Heart left ventricle (tissue), 16 donors: ENCODE data around the gene PPP1R1B. TPM values are rescaled to one million over a fixed set of nuclear protein-coding genes. Genes with fewer than 3 reads are reported as not detected.

ENCODE experiments used
- ATAC-seq, 4 donors: fragments of 200-7000 bp; cut with Tn5 transposase; one replicate each; pipeline ENCODE4 v1.9.1; 2020 to 2022; ENCODE audit warnings: moderate library complexity in 4 of 4, mild to moderate bottlenecking in 3 of 4, moderate number of reproducible peaks in 1 of 4
- DNase-seq, 5 donors: peaks; one replicate each; pipeline ENCODE4 v3.0.0-alpha.2; 2020
- H3K27ac ChIP-seq, 12 donors: fragments of 200-600 bp; sonication (generic) in 4 of 12; one replicate each; pipeline versions ENCODE4 v1.5.0 to v1.8.0; 2016 to 2022; ENCODE audit warnings: mild to moderate bottlenecking in 2 of 12
- H3K27me3 ChIP-seq, 9 donors: fragments of 200-600 bp; sonication (generic) in 2 of 9; one replicate each; pipeline versions ENCODE4 v1.5.1 to v1.8.0; 2016 to 2022; ENCODE audit warnings: mild to moderate bottlenecking in 3 of 9
- H3K36me3 ChIP-seq, 9 donors: fragments of 200-600 bp; sonication (generic) in 2 of 9; one replicate each; pipeline versions ENCODE4 v1.5.0 to v1.8.0; 2018 to 2022; ENCODE audit warnings: mild to moderate bottlenecking in 2 of 9
- H3K4me1 ChIP-seq, 12 donors: fragments of 200-600 bp; sonication (generic) in 4 of 12; one replicate each; pipeline versions ENCODE4 v1.5.0 to v1.8.0; 2016 to 2022; ENCODE audit warnings: mild to moderate bottlenecking in 3 of 12
- H3K4me3 ChIP-seq, 12 donors: fragments of 200-600 bp; sonication (generic) in 4 of 12; one replicate each; pipeline versions ENCODE4 v1.5.0 to v1.8.0; 2017 to 2022; ENCODE audit warnings: mild to moderate bottlenecking in 9 of 12, moderate library complexity in 4 of 12
- H3K9me3 ChIP-seq, 12 donors: fragments of 200-600 bp; sonication (generic) in 4 of 12; one replicate each; pipeline versions ENCODE4 v1.5.0 to v1.8.0; 2016 to 2022; ENCODE audit warnings: mild to moderate bottlenecking in 1 of 12
- CTCF ChIP-seq, 12 donors: fragments of 200-600 bp; sonication (generic) in 4 of 12; IDR thresholded peaks; one replicate each; pipeline versions ENCODE4 v1.5.0 to v1.8.0; 2018 to 2022; ENCODE audit warnings: antibody characterized with exemption in 12 of 12, mild to moderate bottlenecking in 5 of 12
- POLR2A ChIP-seq, 2 donors: fragments of 450-650 bp; IDR thresholded peaks; one replicate each; pipeline ENCODE4 v1.6.1; 2017; ENCODE audit warnings: antibody characterized with exemption in 2 of 2, mild to moderate bottlenecking in 2 of 2, moderate library complexity in 2 of 2
- WGBS, 4 donors: extraction: QIAGEN DNeasy Blood & Tissue Kit in 2 of 4; methylation state at CpG; one replicate each; pipeline versions ENCODE4 v1.1.5 to v1.1.7; 2013 to 2018; 5-methylcytosine and 5-hydroxymethylcytosine counted together
- intact Hi-C, 10 donors: fragments of 100-400 bp; cut with DNase I; formaldehyde crosslinking; loops; one replicate each; pipeline versions ENCODE4 v1.11.1 to v1.14.2; 2022
- polyA plus RNA-seq, 2 donors: library from polyadenylated mRNA; stranded (reverse); fragments of 200-250 nt; gene quantifications; one replicate each; pipeline ENCODE4 v1.2.3, GENCODE V29; 2013
- total RNA-seq, 9 donors: library from RNA; depleted of rRNA in 2 of 9; stranded (reverse); fragments of >200 nt in 2 of 9; fragmentation: NEBNext Ultra II Directional in 3 of 9; extraction: Animal tissue kit (Norgen Biotek cat#: 25700) in 3 of 9; gene quantifications; one replicate each; pipeline versions ENCODE4 v1.1.0 to v1.2.4, GENCODE V29; 2016 to 2023
- donor health status: ischemic (EF 13 %, LVEDD 7.1; RV severe dilation, severe dysfunction).
- donor health status: healthy with polysubstance abuse.
- donor health status: DM: no; HTN: yes; CAD: no.
- donor health status: DM: no; HTN: no; CAD: no.
- donor health status: ischemic (EF 25% LVEDD 6.9; RV normal size, moderate dysfunction).
- donor health status: ischemic (EF 25% LVEDD 5.7; RV mildly dilated, moderate dysfunction).
- donor health status: healthy.
- donor health status: DM: yes; HTN: yes; CAD: no.
- donor health status: ischemic (EF 35%, LVEDD 5.7; RV mildly dilated, moderate dysfunction).
- donor health status: nonischemic (EF 11% LVEDD 7.7; RV severe dilation, severe dysfunction).
- donor health status: DM: yes; HTN: yes; CAD: no.
- donor health status: PGD.
- donor health status: ischemic (EF 29% LVEDD 5.4; RV normal size, mild dysfunction).
- donor health status: nonischemic (EF 23%, LVEDD 6.1; RV moderate dilation, normal function).

The PPP1R1B gene
- total and polyA plus RNA-seq, 11 donors, result 0.54 to 5.8 (median 0.88) TPM; not detected in 1

GRCh38 chr17:39636587-39636926 is 9.8 kb downstream of the PPP1R1B start:
- DNase-seq (no peak), ATAC-seq (peak in 2 of 4 donors; percentile 7 to 16)
- Histone ChIP-seq H3K36me3 (no peaks in the 10 kb centered on the region), H3K4me3 (peak overlapping the region; percentile 56 to 95 (median 82)), H3K27ac (peak overlapping the region; percentile 74 to 96 (median 92)), H3K27me3 (peaks cover 0 to 4% (median 0%) of the 10 kb centered on the region in 9 donors), H3K4me1 (peaks cover 10 to 56% (median 45%) of the 10 kb centered on the region in 12 donors), H3K9me3 (no peaks in the 10 kb centered on the region)
- intact Hi-C loops, result loop anchor here in 5 of 10 donors (5.0 kb wide), 3 partner anchors 36 to 116 kb away; partner anchors contain the start of gene MIEN1 (in 1 of the 5)
- no peak for TF ChIP-seq CTCF (IDR thresholded peaks at IDR 0.05)
- no peak for TF ChIP-seq POLR2A (IDR thresholded peaks at IDR 0.05)
- WGBS, 4 donors, result 28 to 34% (median 32%) methylated on average over 6 of the region's 6 CpGs

GRCh38 chr17:39636927-39637736 is 10.4 kb downstream of the PPP1R1B start, which contains the start of gene STARD3:
TSS of gene STARD3 (plus strand) at chr17:39637144. CDS start at chr17:39653532, 16,388 bp downstream.
- Histone ChIP-seq H3K27me3 (no peaks in the 10 kb centered on the region), H3K9me3 (no peaks in the 10 kb centered on the region), H3K27ac (peak within 1 kb of the TSS; percentile 74 to 96 (median 92)), H3K36me3 (no peaks in the 10 kb centered on the region), H3K4me3 (peak within 1 kb of the TSS; percentile 56 to 95 (median 82)), H3K4me1 (peaks cover 10 to 62% (median 48%) of the 10 kb centered on the region in 12 donors)
- intact Hi-C loops, result loop anchor here in 5 of 10 donors (5.0 kb wide), 3 partner anchors 35 to 115 kb away; partner anchors contain the start of gene MIEN1 (in 1 of the 5)
- peak in 1 of 2 donors; percentile 77 for TF ChIP-seq POLR2A (IDR thresholded peaks at IDR 0.05)
- TF ChIP-seq CTCF (IDR thresholded peaks at IDR 0.05), result peak in 7 of 12 donors; percentile 15 to 52 (median 32)
- WGBS, 4 donors, result 0 to 1% (median 1%) methylated on average over 60 to 69 of the region's 69 CpGs
- ATAC-seq, result peak; percentile 90 to 97 (median 96)
- DNase-seq, result peak; percentile 94 to 97 (median 95)

GRCh38 chr17:39638317-39638716 is 11.6 kb downstream of the PPP1R1B start:
- no peak for ATAC-seq
- WGBS, 4 donors, result 93 to 95% (median 94%) methylated on average over 7 of the region's 7 CpGs
- Histone ChIP-seq H3K27me3 (no peaks in the 10 kb centered on the region), H3K4me3 (peak overlapping the region in 8 of 12 donors; percentile 72 to 95 (median 87)), H3K9me3 (no peaks in the 10 kb centered on the region), H3K27ac (no peak overlapping the region), H3K36me3 (no peaks in the 10 kb centered on the region), H3K4me1 (peaks cover 10 to 73% (median 54%) of the 10 kb centered on the region in 12 donors)
- TF ChIP-seq POLR2A (IDR thresholded peaks at IDR 0.05) (no peak), CTCF (IDR thresholded peaks at IDR 0.05) (no peak)
- intact Hi-C loops, result loop anchor here in 5 of 10 donors (5.0 kb wide), 3 partner anchors 34 to 114 kb away; partner anchors contain the start of gene MIEN1 (in 1 of the 5)
- DNase-seq, result no peak

GRCh38 chr17:39639043-39639442 is 12.3 kb downstream of the PPP1R1B start:
- H3K36me3 ChIP-seq, result no peaks in the 10 kb centered on the region
- ATAC-seq (no peak), DNase-seq (no peak)
- peaks cover 10 to 76% (median 55%) of the 10 kb centered on the region in 12 donors for H3K4me1 ChIP-seq
- H3K9me3 ChIP-seq, result no peaks in the 10 kb centered on the region
- H3K27ac ChIP-seq, result no peak overlapping the region
- no peaks in the 10 kb centered on the region for H3K27me3 ChIP-seq
- intact Hi-C loops, result loop anchor here in 5 of 10 donors (5.0 kb wide), 3 partner anchors 33 to 113 kb away; partner anchors contain the start of gene MIEN1 (in 1 of the 5)
- 74 to 82% (median 79%) methylated on average over 2 of the region's 2 CpGs for WGBS, 4 donors
- H3K4me3 ChIP-seq, result no peak overlapping the region
- TF ChIP-seq POLR2A (IDR thresholded peaks at IDR 0.05) (no peak), CTCF (IDR thresholded peaks at IDR 0.05) (no peak)
